A549 (cell line): Measurements from ENCODE around the gene ROR1.

Source experiments
- CHD2 ChIP-seq: fragments of 150-350 bp; IDR thresholded peaks from 2 replicates; pipeline ENCODE4 v1.6.1; 2014; ENCODE audit warnings: low read length; ENCODE audit not compliant: partially characterized antibody
- CTCF ChIP-seq: fragments of >200 bp; sonication (Bioruptor Twin); formaldehyde crosslinking; IDR thresholded peaks from 3 replicates; pipeline ENCODE4 v1.5.1; 2016
- HOXA7 ChIP-seq: fragments of 250-450 bp; sonication (Bioruptor Pico); IDR thresholded peaks from 2 replicates; pipeline ENCODE4 v1.5.0; 2020; ENCODE audit warnings: mild to moderate bottlenecking, moderate library complexity
- MAX ChIP-seq: IDR thresholded peaks from 2 replicates; pipeline ENCODE4 v1.6.1; 2012
- NFE2L2 ChIP-seq: fragments of 150-350 bp; conservative IDR thresholded peaks from 2 replicates; pipeline ENCODE4 v1.6.1; 2014; ENCODE audit warnings: low read length
- POLR2A ChIP-seq: IDR thresholded peaks from 2 replicates; pipeline ENCODE4 v1.6.1; 2012; ENCODE audit warnings: mild to moderate bottlenecking, low read length
- REST ChIP-seq: fragments of 200-600 bp; sonication (generic); IDR thresholded peaks from 2 replicates; pipeline ENCODE4 v1.6.1; 2016; ENCODE audit warnings: antibody characterized with exemption, mild to moderate bottlenecking, moderate library complexity
- RFX5 ChIP-seq: fragments of 450-650 bp; IDR thresholded peaks from 2 replicates; pipeline ENCODE4 v1.7.1; 2014; ENCODE audit warnings: antibody characterized with exemption, mild to moderate bottlenecking, moderate library complexity
- ZNF302 ChIP-seq: fragments of 250-450 bp; sonication (Bioruptor Pico); IDR thresholded peaks from 2 replicates; pipeline ENCODE4 v1.9.0; 2021; ENCODE audit warnings: inconsistent platforms, mild to moderate bottlenecking, moderate library complexity

- TF ChIP-seq CTCF (no peak), REST (no peak), MAX (no peak), ZNF302 (CRISPR knock-in tag) (no peak), POLR2A (no peak), RFX5 (no peak), HOXA7 (CRISPR knock-in tag) (no peak), CHD2 (no peak), NFE2L2 (no peak)
Measured at GRCh38 chr1:63890468-63890867, 116.7 kb downstream of the ROR1 start.
